Stimulated activated CD8-positive, alpha-beta memory T cell treated with anti-CD3 and anti-CD28 coated beads, Interleukin-4, amount 100 ng/mL, for 1 hour (primary cell): ENCODE measurements around the gene UBE2F.
"Not testable (repeated sequence)": the region's sequence is repeated elsewhere in the genome, so short reads cannot be mapped to it uniquely, and the experiment has no call there.

ENCODE experiments used
- DNase-seq, 2 donors: peaks; one replicate each; pipeline ENCODE4 v3.0.0-alpha.2; 2020; ENCODE audit warnings: low read depth in 2 of 2, low spot score in 1 of 2

UBE2F gene

GRCh38 chr2:237943395-237944094, 23.3 kb upstream of the UBE2F start:
- DNase-seq, result no peak

- no peak for DNase-seq
These were observed 22.5 kb upstream of the UBE2F start for GRCh38 chr2:237944302-237944701.

DNA sequence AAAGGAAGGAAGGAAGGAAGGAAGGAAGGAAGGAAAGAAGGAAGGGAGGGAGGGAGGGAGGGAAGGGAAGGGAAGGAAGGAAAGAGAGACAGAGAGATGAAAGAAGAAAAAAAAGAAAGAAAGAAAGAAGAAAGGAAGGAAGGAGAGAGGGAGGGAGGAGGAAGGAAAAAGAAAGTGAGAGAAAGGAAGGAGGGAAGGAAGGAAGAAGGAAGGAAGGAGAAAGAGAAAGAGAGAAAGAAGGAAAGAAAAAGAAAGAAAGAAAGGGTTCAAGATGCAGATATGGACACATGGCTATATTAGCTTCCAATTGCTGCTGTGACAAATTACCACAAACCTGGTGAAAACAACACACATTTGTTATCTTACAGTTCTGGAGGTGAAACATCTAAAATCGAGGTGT, 20.4 kb upstream of the UBE2F start:
- DNase-seq, result no peak

- not testable (repeated sequence) for DNase-seq
These were observed 15.5 kb upstream of the UBE2F start for GRCh38 chr2:237951354-237951753.

GRCh38 chr2:237951878-237952277, 14.9 kb upstream of the UBE2F start:
- DNase-seq, result no peak

DNA sequence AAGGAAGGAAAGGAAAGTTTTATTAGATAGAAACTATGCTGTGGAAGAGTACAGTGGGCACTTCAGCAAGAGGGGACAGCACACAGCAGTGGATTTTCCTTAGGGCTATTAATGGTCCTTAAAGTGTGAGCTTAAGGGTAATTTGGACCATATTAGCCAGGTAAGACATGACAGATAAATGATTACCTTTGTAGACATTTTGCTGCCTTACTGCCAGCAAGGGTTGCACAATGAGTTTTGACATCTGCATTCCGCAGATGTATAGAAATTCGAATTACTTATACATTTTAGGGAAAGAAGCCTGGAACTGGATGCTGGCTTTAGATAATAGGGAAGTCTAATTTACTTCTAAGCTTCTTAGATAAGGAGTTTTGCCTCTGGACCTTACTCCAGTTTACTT, 14.0 kb upstream of the UBE2F start:
- DNase-seq, result no peak

GRCh38 chr2:237955640-237956401, 11.0 kb upstream of the UBE2F start:
- DNase-seq, result no peak

DNA sequence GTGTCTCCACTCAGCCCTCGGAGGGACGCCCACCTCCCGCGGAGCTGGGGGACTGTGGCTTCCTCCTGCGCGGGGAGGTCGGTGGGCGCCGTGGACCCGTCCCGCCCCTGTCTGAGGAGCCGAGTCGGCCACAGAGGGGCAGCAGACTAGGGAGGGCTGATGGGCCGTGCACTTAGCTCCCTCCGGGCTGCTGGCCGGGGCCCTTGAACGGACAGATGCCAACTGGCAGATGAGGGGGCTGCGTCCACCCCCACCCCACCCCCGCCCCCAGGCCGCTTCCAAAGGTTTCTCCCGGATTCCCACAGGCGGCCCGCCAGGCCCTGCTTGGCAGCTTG, 10.4 kb upstream of the UBE2F start:
- DNase-seq, result no peak

DNA sequence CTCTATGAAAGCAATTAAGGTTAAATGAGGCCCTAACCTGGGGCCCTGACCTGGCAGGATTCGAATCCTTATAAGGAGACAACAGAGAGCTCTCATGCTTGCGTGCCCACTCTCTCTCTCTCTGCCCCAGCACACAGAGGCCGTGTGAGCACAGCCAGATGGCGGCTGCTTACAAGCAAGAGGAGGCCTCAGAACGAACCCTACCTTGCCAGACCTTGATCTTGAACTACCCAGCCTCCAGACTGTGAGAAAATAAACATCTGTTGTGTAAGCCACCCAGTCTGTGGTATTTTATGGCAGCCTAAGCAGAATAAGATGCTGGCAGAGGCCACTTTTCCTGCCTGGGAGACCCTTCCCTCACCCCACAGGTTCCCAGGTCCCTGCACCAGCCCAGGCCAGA, 5.2 kb upstream of the UBE2F start:
- no peak for DNase-seq

DNA sequence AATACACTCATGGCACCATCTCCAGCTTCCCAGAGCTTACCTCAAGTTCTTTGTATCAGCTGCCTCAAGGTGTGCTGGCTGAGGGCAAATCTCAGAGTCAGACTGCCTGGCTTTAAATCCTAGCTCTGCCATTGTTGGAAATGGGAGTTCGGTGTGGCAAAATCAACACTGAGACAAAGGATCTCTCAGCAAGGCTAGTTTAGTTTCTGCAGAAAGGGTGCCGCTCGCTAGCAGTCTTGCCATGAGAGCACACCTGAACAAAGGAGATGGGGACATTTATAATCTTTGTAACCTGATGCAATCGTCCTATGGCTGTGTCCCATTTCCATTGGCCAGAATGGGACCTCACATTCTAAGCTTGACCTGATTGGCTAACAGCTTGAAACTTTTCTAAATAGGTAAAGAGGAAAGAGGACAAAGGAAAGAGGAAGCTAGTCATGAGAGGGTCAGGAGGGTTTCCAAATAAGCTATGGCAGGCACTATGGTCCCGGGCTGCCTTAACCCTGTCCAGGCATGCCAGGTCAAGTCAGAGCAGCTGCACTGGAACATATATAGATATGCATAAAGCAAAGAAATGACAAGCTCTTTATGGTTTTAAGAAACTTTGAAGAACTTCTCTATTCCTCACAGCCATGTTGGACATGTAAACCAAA, 4.3 kb upstream of the UBE2F start:
- no peak for DNase-seq

GRCh38 chr2:237963490-237963991, 3.3 kb upstream of the UBE2F start:
- DNase-seq, result not testable (repeated sequence)

DNA sequence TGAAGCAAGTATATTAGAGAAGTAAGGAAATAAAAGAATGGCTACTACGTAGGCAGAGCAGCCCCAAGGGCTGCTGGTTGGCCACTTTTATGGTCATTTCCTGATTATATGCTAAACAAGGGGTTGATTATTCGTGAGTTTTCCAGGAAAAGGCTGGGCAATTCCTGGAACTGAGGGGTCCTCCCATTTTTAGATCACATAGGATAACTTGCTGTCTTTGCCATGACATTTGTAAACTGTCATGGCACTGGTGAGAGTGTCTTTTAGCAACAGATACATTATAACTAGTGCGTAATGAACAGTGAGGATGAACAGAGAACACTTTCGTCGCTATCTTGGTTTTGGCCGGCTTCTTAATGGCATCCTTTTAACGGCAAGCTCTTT, 2.6 kb upstream of the UBE2F start:
- DNase-seq, result no peak

GRCh38 chr2:237964578-237965404, 2.0 kb upstream of the UBE2F start:
- DNase-seq, result no peak

DNA sequence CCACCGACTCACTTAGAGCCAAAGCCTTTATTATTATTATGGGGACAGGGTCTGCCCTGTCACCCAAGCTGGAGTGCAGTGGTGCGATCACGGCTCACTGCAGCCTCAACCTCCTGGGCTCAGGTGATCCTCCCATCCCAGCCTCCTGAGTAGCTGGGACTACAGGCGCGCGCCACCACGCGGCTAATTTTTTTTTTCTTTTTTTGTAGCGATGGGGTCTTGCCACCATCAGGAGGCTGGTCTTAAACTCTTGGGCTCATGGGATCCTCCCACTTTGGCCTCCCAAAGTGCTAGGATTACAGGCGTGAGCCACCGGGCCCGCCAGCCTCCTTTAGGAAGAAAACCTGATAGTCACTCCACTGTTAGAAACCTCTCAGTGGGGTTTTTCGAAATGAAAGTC, 970 bp upstream of the UBE2F start:
- DNase-seq, result not testable (repeated sequence)

- DNase-seq, result no peak
These were observed 607 bp upstream of the UBE2F start for GRCh38 chr2:237966250-237966564.

GRCh38 chr2:237967463-237967951, 693 bp downstream of the UBE2F start:
- DNase-seq, result no peak

GRCh38 chr2:237968048-237968862, 1.4 kb downstream of the UBE2F start:
- peak in 1 of 2 donors; percentile 9 for DNase-seq

DNA sequence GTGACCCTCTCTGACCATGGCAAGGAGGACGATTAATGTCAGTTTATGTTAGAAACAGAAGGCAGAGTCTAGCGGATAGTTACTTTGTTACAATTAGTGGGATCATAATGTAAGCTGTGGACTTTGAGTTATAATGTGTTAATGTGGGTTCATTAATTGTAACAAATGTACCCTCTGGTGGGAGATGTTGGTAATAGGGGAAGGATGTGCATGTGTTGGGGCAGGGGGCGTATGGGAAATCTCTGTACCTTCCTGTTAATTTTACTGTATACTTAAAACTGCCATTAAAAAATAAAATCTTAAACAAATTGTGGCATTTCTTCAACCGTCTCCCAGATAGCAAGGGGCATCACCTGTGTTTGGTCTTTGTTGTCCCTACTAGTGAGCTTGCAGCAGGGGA, 4.8 kb downstream of the UBE2F start:
- DNase-seq, result no peak

- no peak for DNase-seq
These were observed 5.4 kb downstream of the UBE2F start for GRCh38 chr2:237972211-237972610.

GRCh38 chr2:237972936-237973335, 6.1 kb downstream of the UBE2F start:
- DNase-seq, result no peak
